Suprapubic skin (tissue), 4 donors: ENCODE data around the gene SELP. TPM values are rescaled to one million over a fixed set of nuclear protein-coding genes. Genes with fewer than 3 reads are reported as not detected.

Experiments
- DNase-seq, 2 donors: peaks; one replicate each; pipeline ENCODE4 v3.0.0-alpha.2; 2019; ENCODE audit warnings: low spot score in 2 of 2
- H3K27ac ChIP-seq: fragments of 200-600 bp; sonication (generic); one replicate; pipeline ENCODE4 v1.5.1; 2019
- H3K27me3 ChIP-seq: fragments of 200-600 bp; sonication (generic); one replicate; pipeline ENCODE4 v1.5.1; 2019
- H3K36me3 ChIP-seq: fragments of 200-600 bp; sonication (generic); one replicate; pipeline ENCODE4 v1.5.1; 2019
- H3K4me1 ChIP-seq: fragments of 200-600 bp; sonication (generic); one replicate; pipeline ENCODE4 v1.5.1; 2019
- H3K4me3 ChIP-seq: fragments of 200-600 bp; sonication (generic); one replicate; pipeline ENCODE4 v1.5.1; 2019; ENCODE audit warnings: mild to moderate bottlenecking
- H3K9me3 ChIP-seq: fragments of 200-600 bp; sonication (generic); one replicate; pipeline ENCODE4 v1.5.1; 2019
- CTCF ChIP-seq, 2 donors: fragments of 200-600 bp in 1 of 2; fragments of 450-650 bp in 1 of 2; sonication (generic) in 1 of 2; IDR thresholded peaks; one replicate each; pipeline ENCODE4 v1.5.1; 2016 to 2019; ENCODE audit warnings: antibody characterized with exemption in 2 of 2, mild to moderate bottlenecking in 1 of 2, moderate library complexity in 1 of 2
- EP300 ChIP-seq: sonication (generic); formaldehyde crosslinking; IDR thresholded peaks from one replicate; pipeline ENCODE4 v1.6.1; 2017; ENCODE audit warnings: antibody characterized with exemption
- POLR2A ChIP-seq, 2 donors: fragments of 450-650 bp; IDR thresholded peaks; one replicate each; pipeline ENCODE4 v1.6.1; 2017; ENCODE audit warnings: antibody characterized with exemption in 2 of 2, mild to moderate bottlenecking in 2 of 2, moderate library complexity in 2 of 2
- POLR2AphosphoS5 ChIP-seq, 3 donors: sonication (generic); formaldehyde crosslinking; IDR thresholded peaks; one replicate each; pipeline ENCODE4 v1.6.1; 2017; ENCODE audit warnings: antibody characterized with exemption in 3 of 3
- WGBS: methylation state at CpG from one replicate; pipeline ENCODE4 v1.1.5; 2018; 5-methylcytosine and 5-hydroxymethylcytosine counted together
- total RNA-seq, 4 donors: library from RNA; depleted of rRNA; stranded (reverse); fragments of >200 nt; gene quantifications; one replicate each; pipeline ENCODE4 v1.1.0, GENCODE V29; 2016

The SELP gene
- total RNA-seq, 4 donors from 2014 or later: 0.95 to 3.7 (median 2.6) TPM

DNA sequence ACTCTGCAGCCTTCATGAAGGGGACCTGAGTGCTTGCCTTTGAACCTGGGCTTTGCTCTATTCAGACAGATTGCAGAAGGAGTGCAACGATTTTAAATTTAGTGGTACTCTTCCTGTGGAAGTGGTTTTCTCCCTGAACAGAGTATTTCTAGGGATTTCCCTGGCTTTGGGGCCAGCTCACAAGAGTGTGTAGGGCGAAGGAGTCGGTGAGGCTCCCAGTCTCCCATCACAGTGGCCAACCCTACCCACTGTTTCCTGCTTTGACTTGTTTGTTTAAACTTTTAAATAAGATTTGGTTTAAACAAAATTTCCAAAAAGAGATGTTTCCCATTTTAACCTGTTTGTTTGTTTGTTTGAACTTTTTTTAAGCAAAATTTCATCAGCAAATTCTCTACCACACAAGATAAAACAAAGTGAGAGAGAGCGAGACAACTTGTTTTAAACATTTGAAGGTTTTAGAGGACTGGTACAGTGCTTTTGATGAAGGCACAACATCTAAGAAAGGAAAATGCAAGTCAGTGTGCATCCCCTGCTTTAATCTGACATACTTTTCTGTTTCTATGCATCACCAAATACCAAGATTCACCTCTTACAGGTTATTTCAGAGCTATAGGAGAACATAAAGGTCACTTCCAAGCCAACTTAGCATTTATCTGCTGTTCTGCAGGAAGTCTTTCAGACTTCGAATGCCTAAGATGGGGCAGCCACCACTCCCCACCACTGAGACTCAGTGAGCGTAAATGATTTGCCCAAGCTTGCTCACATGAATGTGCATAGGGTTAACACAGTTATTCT, 6.6 kb downstream of the SELP start:
- H3K36me3 ChIP-seq: no peaks in the 10 kb centered on the region
- no peaks in the 10 kb centered on the region for H3K9me3 ChIP-seq
- no peak for TF ChIP-seq CTCF (IDR thresholded peaks at IDR 0.05)
- no peak for TF ChIP-seq EP300
- no peak for TF ChIP-seq POLR2A (IDR thresholded peaks at IDR 0.05)
- TF ChIP-seq POLR2AphosphoS5 (IDR thresholded peaks at IDR 0.05): no peak
- no peaks in the 10 kb centered on the region for H3K4me1 ChIP-seq
- no peak for DNase-seq
- no peak overlapping the region for H3K4me3 ChIP-seq
- peaks cover 4% of the 10 kb centered on the region for H3K27me3 ChIP-seq
- no peak overlapping the region for H3K27ac ChIP-seq
- WGBS: 80% methylated on average over 6 of the region's 6 CpGs

DNA sequence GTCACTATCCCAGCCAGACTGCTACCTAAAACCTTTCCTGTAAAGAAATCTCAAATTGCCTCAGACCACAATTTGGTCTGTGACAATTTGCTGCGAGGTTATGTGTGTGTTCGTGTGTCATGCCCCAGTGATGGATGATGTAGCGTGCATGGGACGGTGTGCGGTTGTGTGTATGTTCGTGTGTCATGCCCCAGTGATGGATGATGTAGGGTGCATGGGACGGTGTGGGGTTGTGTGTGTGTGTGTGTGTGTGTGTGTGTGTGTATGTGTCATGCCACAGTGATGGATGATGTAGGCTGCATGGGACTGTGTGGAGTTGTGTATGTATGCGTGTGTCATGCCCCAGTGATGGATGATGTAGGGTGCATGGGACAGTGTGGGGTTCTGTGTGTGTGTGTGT, 9.4 kb downstream of the SELP start:
- H3K27me3 ChIP-seq: peaks cover 9% of the 10 kb centered on the region
- 84% methylated on average over 8 of the region's 8 CpGs for WGBS
- TF ChIP-seq POLR2A (IDR thresholded peaks at IDR 0.05) (no peak), CTCF (IDR thresholded peaks at IDR 0.05) (no peak)

GRCh38 chr1:169618367-169618766, 11.6 kb downstream of the SELP start:
- H3K36me3 ChIP-seq: no peaks in the 10 kb centered on the region
- no peak overlapping the region for H3K27ac ChIP-seq
- peaks cover 17% of the 10 kb centered on the region for H3K27me3 ChIP-seq
- no peak for TF ChIP-seq EP300
- no peak for TF ChIP-seq CTCF (IDR thresholded peaks at IDR 0.05)
- TF ChIP-seq POLR2A (IDR thresholded peaks at IDR 0.05): no peak
- no peak for TF ChIP-seq POLR2AphosphoS5 (IDR thresholded peaks at IDR 0.05)
- 93% methylated on average over 2 of the region's 2 CpGs for WGBS
- H3K9me3 ChIP-seq: no peaks in the 10 kb centered on the region
- no peaks in the 10 kb centered on the region for H3K4me1 ChIP-seq
- DNase-seq: no peak
- no peak overlapping the region for H3K4me3 ChIP-seq

More for the DNA sequence above, 9.4 kb downstream of the SELP start:
- no peak overlapping the region for H3K27ac ChIP-seq
- H3K9me3 ChIP-seq: no peaks in the 10 kb centered on the region
- no peak for DNase-seq
- no peaks in the 10 kb centered on the region for H3K4me1 ChIP-seq
- no peak overlapping the region for H3K4me3 ChIP-seq
- H3K36me3 ChIP-seq: no peaks in the 10 kb centered on the region

- no peaks in the 10 kb centered on the region for H3K9me3 ChIP-seq
- H3K36me3 ChIP-seq: no peaks in the 10 kb centered on the region
- TF ChIP-seq CTCF (IDR thresholded peaks at IDR 0.05): no peak
- TF ChIP-seq POLR2A (IDR thresholded peaks at IDR 0.05): no peak
- TF ChIP-seq EP300: no peak
- no peak for TF ChIP-seq POLR2AphosphoS5 (IDR thresholded peaks at IDR 0.05)
- peaks cover 23% of the 10 kb centered on the region for H3K27me3 ChIP-seq
- no peaks in the 10 kb centered on the region for H3K4me1 ChIP-seq
- no peak for DNase-seq
- H3K27ac ChIP-seq: no peak overlapping the region
- no peak overlapping the region for H3K4me3 ChIP-seq
- WGBS: 23% methylated on average over 5 of the region's 5 CpGs
These were observed 14.1 kb downstream of the SELP start for GRCh38 chr1:169615803-169616202.

DNA sequence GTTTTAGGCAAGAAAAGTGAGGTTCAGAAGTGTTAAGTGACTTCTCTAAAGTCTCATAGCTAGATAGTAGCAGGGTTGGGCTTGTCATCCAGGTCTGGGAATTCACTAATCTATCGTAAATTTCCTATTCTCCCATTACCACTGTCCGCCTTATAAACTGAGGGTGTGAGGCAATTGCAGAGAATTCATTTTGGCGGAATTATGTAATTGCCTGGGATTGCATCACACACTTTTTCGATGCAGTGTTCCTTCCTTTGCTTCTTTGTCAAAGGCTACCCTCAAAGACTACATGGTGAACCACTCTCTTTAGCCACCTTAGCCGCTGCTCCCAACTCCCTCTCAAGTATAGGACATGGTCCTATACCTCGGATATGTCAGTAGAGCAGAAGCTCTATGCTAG, 19.1 kb downstream of the SELP start:
- Histone ChIP-seq H3K4me1 (no peaks in the 10 kb centered on the region), H3K27me3 (peaks cover 19% of the 10 kb centered on the region), H3K9me3 (no peaks in the 10 kb centered on the region), H3K27ac (no peak overlapping the region), H3K36me3 (no peaks in the 10 kb centered on the region), H3K4me3 (no peak overlapping the region)
- TF ChIP-seq EP300: no peak
- no peak for TF ChIP-seq POLR2AphosphoS5 (IDR thresholded peaks at IDR 0.05)
- no peak for TF ChIP-seq POLR2A (IDR thresholded peaks at IDR 0.05)
- no peak for TF ChIP-seq CTCF (IDR thresholded peaks at IDR 0.05)
- DNase-seq: no peak
- 78% methylated on average over 6 of the region's 6 CpGs for WGBS
